Stimulated activated CD4-positive, alpha-beta T cell treated with anti-CD3 and anti-CD28 coated beads, TNF-alpha, amount 100 ng/mL, for 1 hour (primary cell): ENCODE measurements around the gene ONECUT1.
"Not testable (repeated sequence)": the region's sequence is repeated elsewhere in the genome, so short reads cannot be mapped to it uniquely, and the experiment has no call there.

ENCODE experiments used
- DNase-seq, 3 donors: peaks; one replicate each; pipeline ENCODE4 v3.0.0-alpha.2; 2020; ENCODE audit warnings: low read depth in 3 of 3, low spot score in 1 of 3

The ONECUT1 gene

GRCh38 chr15:52790169-52790708, at the start of gene ONECUT1:
Gene ONECUT1, minus strand, starts transcription at chr15:52790336. Its CDS starts 452 bp downstream, at chr15:52789884.
- DNase-seq, result peak in 2 of 3 donors; percentile 26 to 52

- no peak for DNase-seq
Observed at GRCh38 chr15:52834379-52834778, 44.2 kb upstream of the ONECUT1 start.

- DNase-seq, result not testable (repeated sequence)
Observed at GRCh38 chr15:52824169-52824942, 34.2 kb upstream of the ONECUT1 start.

- no peak for DNase-seq
Observed at GRCh38 chr15:52822475-52822874, 32.3 kb upstream of the ONECUT1 start.

- DNase-seq, result no peak
Observed at GRCh38 chr15:52819253-52819652, 29.1 kb upstream of the ONECUT1 start.

- DNase-seq, result not testable (repeated sequence)
Observed at GRCh38 chr15:52815899-52816298, 25.8 kb upstream of the ONECUT1 start.

- no peak for DNase-seq
Observed at GRCh38 chr15:52808996-52809395, 18.9 kb upstream of the ONECUT1 start.

- DNase-seq, result no peak
Observed at GRCh38 chr15:52808441-52808840, 18.3 kb upstream of the ONECUT1 start.

GRCh38 chr15:52806284-52806655, 16.1 kb upstream of the ONECUT1 start:
- no peak for DNase-seq

- DNase-seq, result no peak
Observed at GRCh38 chr15:52805351-52806283, 15.5 kb upstream of the ONECUT1 start.

GRCh38 chr15:52804526-52805081, 14.5 kb upstream of the ONECUT1 start:
- no peak for DNase-seq

GRCh38 chr15:52803467-52804306, 13.6 kb upstream of the ONECUT1 start:
- no peak for DNase-seq

- DNase-seq, result no peak
Observed at GRCh38 chr15:52803108-52803466, 13.0 kb upstream of the ONECUT1 start.

GRCh38 chr15:52802110-52802509, 12.0 kb upstream of the ONECUT1 start:
- DNase-seq, result no peak

GRCh38 chr15:52801748-52802085, 11.6 kb upstream of the ONECUT1 start:
- DNase-seq, result no peak

GRCh38 chr15:52800828-52801747, 11.0 kb upstream of the ONECUT1 start:
- no peak for DNase-seq

GRCh38 chr15:52799145-52799811, 9.1 kb upstream of the ONECUT1 start:
- no peak for DNase-seq

GRCh38 chr15:52798529-52799101, 8.5 kb upstream of the ONECUT1 start:
- DNase-seq, result no peak
